ENCODE measurements around the gene NCR3LG1.

The NCR3LG1 gene

GRCh38 chr11:17401841-17402240 lies 50.2 kb downstream of the NCR3LG1 start:
- no peak for TF ChIP-seq CTCF (conservative IDR thresholded peaks at IDR 0.05; ENCODE audit: low read depth)
- DNase-seq (ENCODE audit: low spot score), result no peak
- ChIA-PET POLR2A (ENCODE audit: low non-redundant PET) (no interaction called here), CTCF (interaction anchor here (1.5 kb wide), 1 partner anchor 18 kb away, joined by 4 read pairs; no protein-coding TSS in a partner anchor)
- no peak overlapping the region for H3K27ac ChIP-seq

- CTCF ChIA-PET, result interaction anchor here (1.4 to 1.5 kb wide), 2 partner anchors 14 to 19 kb away, joined by 3 to 4 read pairs; partner anchors contain the start of gene KCNJ11
Observed at GRCh38 chr11:17402486-17402885, 50.9 kb downstream of the NCR3LG1 start.

GRCh38 chr11:17403980-17404759 lies 52.6 kb downstream of the NCR3LG1 start:
- no peak overlapping the region for H3K27ac ChIP-seq
- no peak for DNase-seq (ENCODE audit: low spot score)
- ChIA-PET CTCF (no interaction called here), POLR2A (ENCODE audit: low non-redundant PET) (no interaction called here)
- no peak for TF ChIP-seq CTCF (conservative IDR thresholded peaks at IDR 0.05; ENCODE audit: low read depth)

More at GRCh38 chr11:17402486-17402885, 50.9 kb downstream of the NCR3LG1 start:
- no peak overlapping the region for H3K27ac ChIP-seq
- no peak for TF ChIP-seq CTCF (conservative IDR thresholded peaks at IDR 0.05; ENCODE audit: low read depth)
- POLR2A ChIA-PET (ENCODE audit: low non-redundant PET), result no interaction called here
- no peak for DNase-seq (ENCODE audit: low spot score)

- ChIA-PET CTCF (interaction anchor here (0.6 to 0.9 kb wide), 4 partner anchors 21 to 1165 kb away, joined by 3 to 4 read pairs (median 3); partner anchors contain the start of gene NCR3LG1), POLR2A (ENCODE audit: low non-redundant PET) (no interaction called here)
- no peak overlapping the region for H3K27ac ChIP-seq
- DNase-seq (ENCODE audit: low spot score), result no peak
- TF ChIP-seq CTCF (conservative IDR thresholded peaks at IDR 0.05; ENCODE audit: low read depth), result no peak
Observed at GRCh38 chr11:17405232-17406005, 53.8 kb downstream of the NCR3LG1 start.

- CTCF ChIA-PET, result interaction anchor here (0.6 to 0.9 kb wide), 6 partner anchors 22 to 1164 kb away, joined by 3 to 4 read pairs (median 3); partner anchors contain the start of gene NCR3LG1
- no peak for DNase-seq (ENCODE audit: low spot score)
- TF ChIP-seq CTCF (conservative IDR thresholded peaks at IDR 0.05; ENCODE audit: low read depth), result no peak
- H3K27ac ChIP-seq, result no peak overlapping the region
- POLR2A ChIA-PET (ENCODE audit: low non-redundant PET), result no interaction called here
Observed at GRCh38 chr11:17406082-17406817, 54.6 kb downstream of the NCR3LG1 start.

- ChIA-PET POLR2A (ENCODE audit: low non-redundant PET) (no interaction called here), CTCF (interaction anchor here (0.8 kb wide), 1 partner anchor 79 kb away, joined by 3 read pairs; no protein-coding TSS in a partner anchor)
- TF ChIP-seq CTCF (conservative IDR thresholded peaks at IDR 0.05; ENCODE audit: low read depth), result no peak
- DNase-seq (ENCODE audit: low spot score), result no peak
- H3K27ac ChIP-seq, result no peak overlapping the region
Observed at GRCh38 chr11:17406818-17407149, 55.2 kb downstream of the NCR3LG1 start.

All from RWPE1 (cell line).